IPS-18c (cell line): ENCODE results near the gene ENOX1.

ENCODE experiments used
- H3K4me3 ChIP-seq: 2 replicates; pipeline ENCODE4 v1.7.0; 2013; ENCODE audit warnings: low read depth, mild to moderate bottlenecking, low read length, moderate library complexity; ENCODE audit not compliant: insufficient read depth
- H3K9me3 ChIP-seq: one replicate; pipeline ENCODE4 v1.6.1; 2013; ENCODE audit warnings: mild to moderate bottlenecking, low read length, moderate library complexity; ENCODE audit not compliant: control insufficient read depth, insufficient read depth

ENOX1 gene

DNA sequence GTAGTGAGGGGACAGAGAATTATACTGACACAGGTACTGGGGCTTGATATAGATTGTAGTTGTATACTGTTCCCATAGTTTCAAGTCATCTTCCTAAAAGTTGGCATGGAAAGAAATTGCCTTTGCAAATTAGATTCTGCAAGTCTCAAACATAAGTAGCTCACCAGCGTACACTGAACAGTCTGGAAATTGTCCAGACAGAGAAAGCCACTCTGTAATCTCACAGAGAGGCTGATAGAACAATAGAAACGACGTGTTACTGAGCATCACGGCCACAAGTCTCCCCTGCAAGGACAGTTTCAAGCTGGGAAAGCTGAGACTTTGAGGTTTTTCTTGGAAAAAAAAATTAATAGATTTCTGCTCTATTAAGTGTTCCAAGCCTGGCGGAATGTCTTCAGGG lies 534.8 kb downstream of the ENOX1 start:
- no peaks in the 10 kb centered on the region for H3K9me3 ChIP-seq
- H3K4me3 ChIP-seq, result no peak overlapping the region

DNA sequence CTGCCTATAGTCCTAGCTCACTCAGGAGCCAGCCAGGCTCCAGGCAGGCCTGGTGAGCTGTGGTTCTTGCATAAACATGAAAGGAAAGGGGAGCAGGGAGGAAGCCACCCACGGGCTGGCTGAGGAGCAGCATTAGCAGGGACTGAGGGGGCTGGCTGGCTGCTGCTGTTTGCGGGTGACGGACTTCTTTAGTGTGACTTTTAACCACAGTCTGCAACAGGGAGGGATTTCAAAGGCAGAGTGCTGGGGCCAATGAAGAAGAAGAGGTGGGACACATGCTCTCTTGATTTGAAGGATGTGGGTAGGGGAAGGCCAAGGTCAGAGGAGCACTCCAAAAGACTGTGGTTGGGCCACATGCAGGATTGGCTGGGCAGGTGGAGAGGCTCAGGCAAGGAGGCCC lies 540.4 kb downstream of the ENOX1 start:
- no peaks in the 10 kb centered on the region for H3K9me3 ChIP-seq
- H3K4me3 ChIP-seq, result no peak overlapping the region

DNA sequence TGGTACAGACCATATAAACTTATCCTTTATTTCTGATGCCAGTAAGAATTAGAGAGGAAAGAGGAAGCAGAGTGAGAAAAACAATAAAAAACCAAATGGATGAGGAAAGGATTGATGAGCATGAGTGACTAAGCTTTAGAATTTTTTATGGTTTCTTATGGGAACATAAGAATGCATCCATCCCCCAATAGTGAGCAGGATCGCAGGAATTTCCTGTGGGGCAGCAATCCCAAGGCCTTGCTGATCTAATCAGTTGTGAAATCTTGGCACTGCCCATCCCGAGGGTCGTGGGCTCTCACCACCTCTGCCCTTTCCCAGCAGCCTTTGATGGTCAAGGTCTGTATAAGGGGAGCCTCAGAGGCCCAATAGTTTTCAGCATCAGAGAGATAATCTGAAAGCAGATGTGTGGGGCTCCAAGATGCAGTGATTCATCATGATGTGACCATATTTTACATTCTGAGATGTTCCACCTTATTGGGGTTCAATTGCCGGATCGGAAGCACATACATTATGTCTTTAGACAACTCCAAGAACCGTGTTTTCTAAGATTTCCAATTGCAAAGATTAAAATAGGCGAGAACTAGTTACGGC lies 541.3 kb downstream of the ENOX1 start:
- no peaks in the 10 kb centered on the region for H3K9me3 ChIP-seq
- no peak overlapping the region for H3K4me3 ChIP-seq

DNA sequence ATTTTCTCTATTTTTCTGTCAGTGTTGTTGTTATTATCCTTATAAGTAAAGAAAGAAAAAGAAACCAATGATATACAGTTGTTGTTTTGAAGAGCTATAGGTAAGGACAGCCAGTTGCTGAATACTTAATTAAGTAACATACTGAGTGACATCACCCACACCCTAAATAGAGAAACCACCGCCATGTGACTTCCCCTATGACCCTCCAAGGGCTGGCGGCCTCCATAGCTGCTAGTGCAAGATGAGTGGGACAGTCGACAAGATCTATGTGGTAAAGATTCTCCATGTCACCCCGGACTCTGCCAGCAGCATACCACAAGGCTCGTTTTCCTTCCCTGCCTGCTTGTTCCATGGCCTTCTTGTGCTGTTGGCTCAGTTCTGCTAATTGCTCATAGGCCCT lies 542.3 kb downstream of the ENOX1 start:
- no peak overlapping the region for H3K4me3 ChIP-seq
- no peaks in the 10 kb centered on the region for H3K9me3 ChIP-seq

DNA sequence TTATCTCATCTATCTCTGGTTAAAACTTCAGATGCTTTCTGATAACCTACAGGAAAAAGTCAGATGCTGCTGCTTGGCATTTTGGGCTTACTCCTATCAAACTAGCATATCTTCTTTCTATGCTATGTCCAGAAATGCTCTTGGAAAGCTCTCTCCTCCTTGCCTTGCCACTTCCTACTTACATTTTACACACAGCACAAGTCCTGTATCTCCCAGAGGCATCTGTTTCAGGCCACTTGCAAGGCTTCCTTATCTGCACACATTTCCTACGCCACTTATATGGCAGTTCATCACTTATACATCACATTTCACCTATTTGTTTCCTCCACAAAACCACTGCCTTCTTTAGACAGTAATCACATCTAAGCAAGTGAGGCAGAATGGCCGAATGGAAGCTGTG lies 543.1 kb downstream of the ENOX1 start:
- Histone ChIP-seq H3K9me3 (no peaks in the 10 kb centered on the region), H3K4me3 (no peak overlapping the region)

DNA sequence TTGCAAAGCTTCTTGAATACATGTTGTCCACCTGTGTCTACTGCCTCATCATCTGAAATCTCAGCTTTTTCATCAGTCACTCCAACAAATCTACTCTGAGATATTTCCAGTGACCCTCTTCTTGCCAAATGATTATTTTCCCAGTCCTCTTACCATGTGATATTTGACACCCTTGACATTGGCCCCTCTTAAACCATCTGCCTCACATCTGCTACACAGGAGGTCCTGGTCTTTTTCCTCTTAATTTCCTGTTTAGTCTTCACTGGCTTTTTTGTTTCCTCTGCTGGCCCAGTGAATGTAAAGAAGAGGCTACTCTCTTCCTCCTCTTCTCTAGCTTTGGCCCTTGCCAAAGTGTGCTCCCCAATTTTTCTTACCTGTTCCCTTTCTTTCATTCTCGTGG lies 544.7 kb downstream of the ENOX1 start:
- Histone ChIP-seq H3K9me3 (no peaks in the 10 kb centered on the region), H3K4me3 (no peak overlapping the region)

DNA sequence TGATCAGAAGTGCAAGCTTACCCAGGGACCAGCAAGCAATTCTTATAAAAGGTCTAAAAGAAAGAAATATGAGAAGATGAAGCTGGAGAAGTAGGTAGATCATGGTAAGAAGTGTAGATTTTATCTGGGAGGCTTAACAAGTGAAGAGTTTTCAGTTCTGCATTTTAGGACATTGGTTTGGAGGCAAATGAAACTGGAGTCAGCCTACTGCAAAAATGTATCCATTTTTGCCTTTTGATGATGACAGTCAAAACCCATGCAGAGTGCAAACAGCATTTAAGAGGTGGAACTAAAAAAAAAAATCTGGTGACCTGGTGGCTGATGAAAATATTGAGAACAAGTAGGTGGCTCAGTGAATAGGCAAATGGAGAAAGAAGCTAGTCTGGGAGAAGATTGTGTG lies 546.5 kb downstream of the ENOX1 start:
- H3K4me3 ChIP-seq, result no peak overlapping the region
- H3K9me3 ChIP-seq, result no peaks in the 10 kb centered on the region

DNA sequence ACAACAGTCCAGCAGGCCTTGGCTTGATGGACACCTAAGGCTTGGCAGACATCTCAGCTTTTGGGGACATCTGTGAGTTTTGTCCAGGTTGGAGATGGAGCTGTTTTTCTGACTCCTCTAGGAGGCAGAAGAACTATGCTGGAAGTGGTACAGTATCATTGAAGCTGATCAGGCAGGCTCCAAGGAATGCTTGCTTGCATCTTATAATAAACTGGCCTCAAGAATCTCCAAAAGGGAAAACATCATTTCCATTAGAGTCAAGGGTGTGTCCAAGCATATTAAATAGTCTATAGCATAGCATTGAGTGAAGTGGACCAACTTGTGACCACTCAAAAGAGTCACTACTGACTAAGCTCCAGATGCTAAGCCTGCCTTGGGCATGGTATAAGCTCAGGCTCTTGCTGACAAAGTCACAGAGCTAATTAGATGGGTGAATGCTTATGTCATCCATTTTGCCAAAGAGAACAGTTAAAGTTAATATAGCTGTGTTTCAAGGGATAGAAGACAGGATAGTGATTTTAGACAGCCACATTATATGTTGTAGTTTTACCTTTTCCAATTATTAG lies 547.4 kb downstream of the ENOX1 start:
- Histone ChIP-seq H3K9me3 (no peaks in the 10 kb centered on the region), H3K4me3 (no peak overlapping the region)

DNA sequence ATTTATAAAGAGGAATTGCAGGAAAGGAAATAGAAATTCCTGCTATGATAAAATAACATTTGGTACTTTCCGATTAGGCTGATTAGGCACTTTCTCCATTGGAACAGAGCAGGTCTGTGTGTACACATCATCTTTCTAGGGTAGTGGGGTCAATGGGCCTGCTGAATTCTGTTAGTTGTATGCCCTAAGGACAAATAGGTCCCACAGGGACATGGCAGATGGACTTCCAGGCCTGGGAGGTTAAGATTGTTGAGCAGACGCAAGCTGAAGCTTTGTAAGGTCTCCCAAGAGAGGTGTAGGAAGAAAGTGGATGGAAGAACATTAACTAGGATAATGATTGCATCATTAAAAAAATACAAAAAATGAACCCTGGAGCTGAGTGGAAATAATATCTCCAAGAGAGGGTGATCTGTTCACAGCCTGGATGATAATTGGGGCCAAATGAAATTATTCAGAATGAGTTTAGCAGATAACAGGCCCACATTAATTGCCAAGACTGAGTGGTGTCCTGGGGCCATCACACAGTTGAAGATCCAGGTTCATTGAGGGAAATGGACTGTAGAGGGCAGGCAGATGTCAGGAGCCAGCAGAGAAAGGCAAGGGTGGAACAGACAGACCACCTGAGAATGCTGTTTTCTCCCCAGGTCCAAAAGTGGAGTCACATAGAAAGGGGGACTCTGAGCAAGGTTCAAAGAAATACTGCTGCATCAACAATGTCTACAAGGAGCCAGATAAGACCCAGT lies 548.3 kb downstream of the ENOX1 start:
- Histone ChIP-seq H3K4me3 (no peak overlapping the region), H3K9me3 (no peaks in the 10 kb centered on the region)

DNA sequence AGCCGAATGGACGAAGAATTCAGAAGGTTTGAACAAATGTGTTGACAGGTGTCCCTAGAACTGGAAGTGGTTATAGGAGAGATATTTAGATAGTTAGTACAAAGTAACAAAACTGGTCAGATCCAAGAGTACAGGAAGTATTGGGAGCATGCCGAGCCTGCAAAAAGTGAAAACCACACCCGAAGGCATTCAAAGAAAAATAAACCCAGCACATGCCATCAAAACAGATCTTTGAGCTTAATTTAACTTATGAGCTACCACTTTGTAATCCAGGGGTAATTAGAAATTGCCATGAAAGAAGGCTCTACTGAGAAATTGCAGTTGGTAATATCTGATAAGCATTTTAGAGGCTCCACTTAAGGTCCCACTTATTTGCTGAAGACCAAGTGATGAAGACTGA lies 549.2 kb downstream of the ENOX1 start:
- no peak overlapping the region for H3K4me3 ChIP-seq
- H3K9me3 ChIP-seq, result no peaks in the 10 kb centered on the region

DNA sequence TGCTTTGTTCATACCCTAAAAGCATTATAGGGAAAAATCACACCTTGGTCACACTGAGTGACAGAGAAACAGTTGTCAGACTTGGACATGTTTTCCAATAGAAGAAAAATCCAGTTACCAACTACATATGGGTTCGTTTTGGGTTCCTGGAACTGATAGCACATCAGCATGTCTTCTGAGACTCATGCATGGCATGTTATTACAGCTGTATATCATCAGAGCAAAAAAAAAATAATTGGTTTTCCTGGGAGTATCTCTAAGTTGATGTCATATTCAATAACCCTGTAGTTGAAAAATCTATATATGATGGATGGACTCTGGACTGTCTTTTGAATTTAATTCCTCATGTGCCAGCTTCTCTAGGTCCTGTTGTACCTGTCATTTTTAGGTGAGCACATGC lies 551.7 kb downstream of the ENOX1 start:
- no peak overlapping the region for H3K4me3 ChIP-seq

DNA sequence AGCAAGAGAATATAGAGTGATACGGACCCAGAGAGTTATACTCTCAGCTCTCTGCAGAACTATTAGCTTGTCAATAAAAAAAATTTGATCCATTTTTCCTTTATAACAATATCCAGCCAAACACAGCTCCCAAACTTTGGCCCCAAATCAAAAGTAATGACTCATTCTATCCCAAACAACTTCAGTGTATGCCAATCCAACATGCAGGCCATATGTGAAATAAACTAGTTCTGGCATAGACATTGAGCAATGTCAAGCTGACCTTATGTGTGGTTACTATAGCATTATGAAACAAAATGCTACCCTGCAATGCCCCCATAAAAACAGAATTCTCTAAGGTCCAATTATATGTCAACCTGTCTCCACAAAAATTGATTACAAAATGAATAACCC lies 553.9 kb downstream of the ENOX1 start:
- no peak overlapping the region for H3K4me3 ChIP-seq
- H3K9me3 ChIP-seq, result no peaks in the 10 kb centered on the region

More for the DNA sequence above, 551.7 kb downstream of the ENOX1 start:
- no peaks in the 10 kb centered on the region for H3K9me3 ChIP-seq

DNA sequence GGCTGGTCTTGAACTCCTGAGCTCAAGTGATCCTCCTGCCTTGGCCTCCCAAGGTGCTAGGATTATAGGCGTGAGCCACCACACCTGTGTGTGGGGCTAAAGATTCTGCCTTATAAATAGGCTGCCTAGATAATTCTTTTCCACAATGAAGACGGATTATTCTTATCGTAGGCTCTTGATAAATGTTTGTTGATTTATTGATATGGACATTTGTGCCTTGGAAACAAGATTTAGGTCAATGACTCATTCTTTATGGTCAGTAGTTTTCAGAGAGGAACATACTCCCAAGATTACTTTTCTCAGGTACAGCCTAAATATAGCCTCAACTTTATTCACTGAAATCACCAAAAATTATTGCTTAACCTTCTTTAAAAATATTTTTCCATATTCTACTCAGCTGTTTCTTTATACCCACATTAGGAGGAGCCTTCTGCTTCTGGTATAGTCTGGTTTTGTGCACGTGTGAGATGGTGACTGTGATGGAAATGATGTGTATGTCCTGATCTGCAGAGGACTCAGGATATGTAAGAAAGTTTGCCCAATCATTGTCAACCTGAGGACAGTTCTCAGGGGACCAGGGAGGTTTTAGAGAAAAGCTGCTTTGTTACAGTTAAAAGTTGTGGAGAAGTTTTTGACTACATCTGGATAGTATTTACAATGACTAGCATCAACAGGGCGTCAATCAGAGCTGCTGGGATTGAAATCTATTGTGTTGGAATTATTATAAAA lies 554.5 kb downstream of the ENOX1 start:
- no peaks in the 10 kb centered on the region for H3K9me3 ChIP-seq
- H3K4me3 ChIP-seq, result no peak overlapping the region

DNA sequence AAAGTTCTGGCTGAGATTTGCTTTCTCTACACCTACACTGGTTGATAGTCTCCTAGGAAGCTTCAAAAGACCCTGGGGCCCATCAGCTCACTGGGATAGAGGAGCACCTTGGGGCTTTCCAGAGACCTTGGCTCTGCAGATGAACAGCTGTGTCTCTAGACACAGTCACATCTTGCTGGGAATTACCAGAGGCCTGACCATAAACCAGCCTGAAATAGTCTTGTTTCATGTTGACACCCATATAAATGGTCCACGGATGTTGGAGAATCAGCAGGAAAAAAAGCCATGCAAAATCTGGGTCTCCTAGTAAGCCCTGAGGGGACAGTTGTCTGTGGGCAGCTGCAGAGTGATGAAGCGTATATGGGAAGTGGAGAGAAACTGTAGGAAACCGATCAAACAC lies 555.8 kb downstream of the ENOX1 start:
- no peak overlapping the region for H3K4me3 ChIP-seq

DNA sequence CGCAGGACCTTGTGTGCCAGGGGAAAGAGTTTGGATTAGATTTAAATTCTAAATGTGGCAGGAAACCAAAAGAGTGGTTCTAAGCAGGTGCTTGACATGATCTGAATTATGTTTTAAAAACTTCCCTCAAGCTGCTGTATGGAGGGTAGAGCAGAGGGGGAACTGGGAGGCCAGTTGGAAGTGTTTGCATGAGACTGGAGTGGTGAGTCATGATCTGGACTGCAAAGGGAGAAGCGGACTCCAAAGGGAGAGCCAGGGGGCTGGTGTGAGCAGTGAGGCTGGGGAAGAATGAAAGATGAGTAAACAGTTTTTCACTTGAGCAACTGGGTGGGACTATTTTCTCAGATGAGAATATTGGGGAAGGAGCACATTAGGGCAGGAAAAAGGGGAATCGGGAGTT lies 557.3 kb downstream of the ENOX1 start:
- no peaks in the 10 kb centered on the region for H3K9me3 ChIP-seq

More for the DNA sequence above, 555.8 kb downstream of the ENOX1 start:
- H3K9me3 ChIP-seq, result no peaks in the 10 kb centered on the region

DNA sequence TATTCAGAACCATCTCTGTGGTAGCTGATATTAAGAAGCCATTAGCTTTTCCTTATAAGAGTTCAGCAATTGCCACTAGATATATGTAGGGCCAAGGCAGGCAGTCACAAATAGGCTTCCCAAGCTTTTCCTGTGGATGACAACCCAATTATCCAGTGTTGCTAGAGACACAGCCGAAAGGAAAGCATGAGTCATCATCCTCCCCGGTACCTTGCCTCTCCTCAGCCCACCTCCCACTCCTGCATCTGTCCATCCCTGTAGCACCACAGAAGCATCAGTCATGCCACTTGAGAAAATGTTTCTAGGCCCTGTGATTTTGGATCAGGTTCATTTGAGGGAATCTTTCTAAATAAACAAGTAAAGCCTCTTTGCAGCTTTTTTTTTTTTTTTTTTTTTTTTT lies 559.1 kb downstream of the ENOX1 start:
- H3K4me3 ChIP-seq, result no peak overlapping the region
- no peaks in the 10 kb centered on the region for H3K9me3 ChIP-seq

More for the DNA sequence above, 557.3 kb downstream of the ENOX1 start:
- no peak overlapping the region for H3K4me3 ChIP-seq

DNA sequence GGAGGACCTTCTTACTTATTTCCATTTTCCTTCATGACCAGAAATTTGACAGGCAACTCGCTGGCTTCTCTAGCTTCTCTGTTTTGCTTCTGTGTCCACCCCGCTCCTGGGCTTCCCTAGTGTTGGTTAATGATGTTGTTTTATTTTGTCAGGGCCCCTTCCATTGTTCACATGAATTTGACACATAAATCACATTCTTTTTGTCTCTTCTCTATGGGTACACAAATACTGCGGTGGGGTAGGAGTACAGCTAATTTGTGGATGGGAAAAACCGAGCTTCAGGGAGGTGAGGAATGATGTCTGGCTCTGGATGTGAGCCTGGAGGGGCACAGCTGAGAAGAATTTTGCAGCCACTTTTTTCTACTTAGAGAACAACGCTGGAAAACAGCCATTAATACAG lies 563.6 kb downstream of the ENOX1 start:
- no peak overlapping the region for H3K4me3 ChIP-seq

DNA sequence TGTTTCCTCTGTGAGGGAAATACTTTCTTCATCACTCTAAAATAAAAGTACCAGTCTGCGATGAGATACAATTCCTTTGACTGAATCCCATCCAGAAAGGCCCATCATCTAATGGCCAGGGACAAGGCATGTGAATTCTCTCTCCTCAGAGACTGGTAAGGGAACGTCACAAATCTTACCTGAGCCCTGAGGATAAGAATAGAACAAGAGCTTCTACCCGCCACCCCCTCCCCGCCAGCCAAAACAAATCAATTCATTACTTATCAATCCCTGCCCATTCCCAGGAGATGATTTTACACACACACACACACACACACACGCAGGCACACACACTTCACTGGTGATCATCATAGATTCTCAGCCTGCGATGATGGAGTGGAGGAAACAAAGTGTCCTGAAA lies 564.7 kb downstream of the ENOX1 start:
- Histone ChIP-seq H3K4me3 (no peak overlapping the region), H3K9me3 (peaks cover 2% of the 10 kb centered on the region)

More for the DNA sequence above, 563.6 kb downstream of the ENOX1 start:
- peaks cover 2% of the 10 kb centered on the region for H3K9me3 ChIP-seq
